ENCODE measurements around the gene MRTFB.

DNA sequence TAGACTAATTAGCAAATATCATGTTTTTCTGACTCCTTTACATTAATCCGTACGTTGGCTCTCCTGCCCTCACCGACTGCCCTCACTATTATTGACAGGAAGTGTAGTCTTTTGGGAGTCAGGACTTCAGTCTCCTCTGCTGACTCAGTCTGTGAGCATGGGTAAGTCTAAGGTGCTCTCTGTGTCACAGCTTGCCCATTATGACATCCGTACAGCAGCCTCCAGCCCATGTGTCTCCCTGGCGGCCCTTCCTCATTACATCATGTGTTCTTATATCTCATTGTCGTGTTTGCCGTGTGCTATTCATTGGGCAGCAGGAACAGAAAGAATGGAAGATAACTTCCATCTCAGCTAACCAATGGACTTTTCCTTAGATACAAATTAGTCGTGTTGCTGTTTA is 77.5 kb downstream of the MRTFB start:
- TF ChIP-seq GATA3 (IDR thresholded peaks at IDR 0.05; ENCODE audit: low read depth, low read length) (no peak), GATA2 (IDR thresholded peaks at IDR 0.05; ENCODE audit: low read depth, low read length) (no peak)

Data from SH-SY5Y (cell line).